HG02678 (cell line): ENCODE data around the gene SORCS2.

ENCODE experiments used
- ATAC-seq: cut with Tn5 transposase; IDR thresholded peaks from one replicate; pipeline ENCODE4 v1.9.1; 2021; ENCODE audit warnings: mild to moderate bottlenecking, moderate library complexity; ENCODE audit not compliant: unreplicated experiment

Gene SORCS2

GRCh38 chr4:7348946-7349900, 156.9 kb downstream of the SORCS2 start:
- no peak for ATAC-seq

GRCh38 chr4:7350396-7350795, 158.1 kb downstream of the SORCS2 start:
- ATAC-seq = no peak

- ATAC-seq = no peak
Observed at GRCh38 chr4:7351014-7351413, 158.7 kb downstream of the SORCS2 start.

GRCh38 chr4:7352486-7352885, 160.1 kb downstream of the SORCS2 start:
- ATAC-seq = no peak

- ATAC-seq = no peak
Observed at GRCh38 chr4:7353046-7353790, 160.9 kb downstream of the SORCS2 start.

GRCh38 chr4:7353846-7354610, 161.7 kb downstream of the SORCS2 start:
- no peak for ATAC-seq

GRCh38 chr4:7354927-7355326, 162.6 kb downstream of the SORCS2 start:
- no peak for ATAC-seq

GRCh38 chr4:7355795-7356194, 163.5 kb downstream of the SORCS2 start:
- no peak for ATAC-seq

- ATAC-seq = no peak
Observed at GRCh38 chr4:7356667-7357310, 164.5 kb downstream of the SORCS2 start.

- ATAC-seq = no peak
Observed at GRCh38 chr4:7357323-7357722, 165.0 kb downstream of the SORCS2 start.

GRCh38 chr4:7358100-7358735, 165.9 kb downstream of the SORCS2 start:
- no peak for ATAC-seq

- ATAC-seq = no peak
Observed at GRCh38 chr4:7359400-7360062, 167.2 kb downstream of the SORCS2 start.

- ATAC-seq = no peak
Observed at GRCh38 chr4:7360806-7361205, 168.5 kb downstream of the SORCS2 start.

GRCh38 chr4:7361280-7361895, 169.1 kb downstream of the SORCS2 start:
- ATAC-seq = no peak

GRCh38 chr4:7362341-7362740, 170.0 kb downstream of the SORCS2 start:
- ATAC-seq = no peak

- ATAC-seq = no peak
Observed at GRCh38 chr4:7362862-7363430, 170.6 kb downstream of the SORCS2 start.

GRCh38 chr4:7364979-7365378, 172.6 kb downstream of the SORCS2 start:
- no peak for ATAC-seq

- no peak for ATAC-seq
Observed at GRCh38 chr4:7365462-7366179, 173.3 kb downstream of the SORCS2 start.
